Activated T-cell treated with anti-CD3 and anti-CD28 coated beads, Interleukin-2, amount 50 U/mL, for 1 hour (primary cell): ENCODE data around the gene PIP5KL1.
"Not testable (repeated sequence)": the region's sequence is repeated elsewhere in the genome, so short reads cannot be mapped to it uniquely, and the experiment has no call there.

Experiments
- DNase-seq: peaks from one replicate; pipeline ENCODE4 v3.0.0-alpha.2; 2020

PIP5KL1 gene

GRCh38 chr9:127885508-127886281, 44.9 kb downstream of the PIP5KL1 start:
- DNase-seq, result no peak

- no peak for DNase-seq
Measured at GRCh38 chr9:127884976-127885490, 45.5 kb downstream of the PIP5KL1 start.

- no peak for DNase-seq
Measured at GRCh38 chr9:127884427-127884911, 46.1 kb downstream of the PIP5KL1 start.

- no peak for DNase-seq
Measured at GRCh38 chr9:127883959-127884358, 46.6 kb downstream of the PIP5KL1 start.

GRCh38 chr9:127881715-127882114, 48.9 kb downstream of the PIP5KL1 start:
- DNase-seq, result not testable (repeated sequence)

GRCh38 chr9:127880143-127880542, 50.4 kb downstream of the PIP5KL1 start:
- no peak for DNase-seq

- DNase-seq, result no peak
Measured at GRCh38 chr9:127878652-127879390, 51.8 kb downstream of the PIP5KL1 start.

GRCh38 chr9:127878001-127878651, 52.5 kb downstream of the PIP5KL1 start:
- no peak for DNase-seq

GRCh38 chr9:127877566-127877998, 53.0 kb downstream of the PIP5KL1 start, which contains the start of gene AK1:
Gene AK1, minus strand, starts transcription at chr9:127877675. Its CDS starts 3,058 bp downstream, at chr9:127874617.
- DNase-seq, result no peak

GRCh38 chr9:127876764-127877562, 53.6 kb downstream of the PIP5KL1 start:
- no peak for DNase-seq

- DNase-seq, result no peak
Measured at GRCh38 chr9:127876026-127876763, 54.4 kb downstream of the PIP5KL1 start.

GRCh38 chr9:127875306-127875966, 55.1 kb downstream of the PIP5KL1 start:
- no peak for DNase-seq

GRCh38 chr9:127874301-127875221, 56.0 kb downstream of the PIP5KL1 start:
- DNase-seq, result no peak

- DNase-seq, result no peak
Measured at GRCh38 chr9:127873886-127874285, 56.7 kb downstream of the PIP5KL1 start.

GRCh38 chr9:127873223-127873691, 57.3 kb downstream of the PIP5KL1 start:
- no peak for DNase-seq

- no peak for DNase-seq
Measured at GRCh38 chr9:127872369-127873222, 58.0 kb downstream of the PIP5KL1 start.

- no peak for DNase-seq
Measured at GRCh38 chr9:127871531-127871930, 59.0 kb downstream of the PIP5KL1 start.

GRCh38 chr9:127870887-127871286, 59.7 kb downstream of the PIP5KL1 start:
- DNase-seq, result no peak
